Endothelial cell of hepatic sinusoid (primary cell): ENCODE results near the gene IFNGR1.

Source experiments
- in situ Hi-C: cut with HindIII; loops from 2 replicates; pipeline ENCODE4 v1.10.0; 2017; ENCODE audit warnings: low sequenced_read_pairs

The IFNGR1 gene

DNA sequence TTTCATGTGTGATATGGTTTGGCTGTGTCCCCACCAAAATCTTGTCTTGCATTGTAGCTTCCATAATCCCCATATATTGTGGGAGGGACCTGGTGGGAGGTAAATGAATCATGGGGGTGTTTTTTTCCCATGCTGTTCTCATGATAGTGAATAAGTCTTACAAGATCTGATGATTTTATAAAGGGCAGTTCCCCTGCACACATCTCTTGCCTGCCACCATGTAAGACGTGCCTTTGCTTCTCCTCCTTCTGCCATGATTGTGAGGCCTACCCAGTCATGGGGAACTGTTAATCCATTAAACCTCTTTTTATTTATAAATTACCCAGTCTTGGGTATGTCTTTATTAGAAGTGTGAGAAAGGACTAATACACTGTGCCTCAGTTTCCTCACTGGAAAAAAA, 41.6 kb downstream of the IFNGR1 start:
- in situ Hi-C loops: no loop called here

DNA sequence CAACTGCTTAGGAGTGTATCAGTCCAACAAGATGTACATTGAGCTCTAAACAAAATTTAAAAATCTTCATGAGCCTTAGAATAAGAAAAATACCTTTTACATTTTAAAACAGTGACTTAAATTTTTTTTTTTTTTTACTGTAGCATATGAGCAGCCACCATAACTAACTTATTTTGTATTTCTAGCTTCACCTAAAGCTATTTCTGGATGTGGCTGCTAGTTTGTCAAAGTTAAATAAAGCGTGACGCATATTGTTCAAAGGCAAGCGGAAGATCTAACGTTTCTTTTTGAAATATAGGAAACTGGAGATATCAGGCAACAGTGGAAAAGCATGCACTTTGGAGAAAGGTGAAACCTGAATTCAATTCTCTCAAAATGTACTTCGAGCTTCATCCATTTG, 42.5 kb downstream of the IFNGR1 start:
- in situ Hi-C loops: no loop called here

DNA sequence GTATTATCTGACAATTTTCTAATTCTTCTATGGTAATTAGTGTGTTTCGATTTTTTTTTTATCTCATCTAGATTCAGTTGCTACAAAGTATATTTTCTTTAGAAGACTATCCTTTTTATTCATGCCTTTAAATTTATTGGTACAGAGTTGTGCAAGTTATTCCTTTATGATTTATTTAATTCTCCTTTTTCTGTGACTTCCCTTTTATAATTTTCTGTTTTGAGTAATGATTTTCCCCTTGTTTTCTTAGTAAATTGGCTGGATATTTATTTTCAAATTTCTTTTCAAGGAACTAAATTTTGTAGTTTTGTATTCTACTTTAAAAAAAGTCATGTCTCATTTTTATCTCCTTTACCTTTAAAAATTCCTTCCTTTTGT, 43.3 kb downstream of the IFNGR1 start:
- in situ Hi-C loops: no loop called here

DNA sequence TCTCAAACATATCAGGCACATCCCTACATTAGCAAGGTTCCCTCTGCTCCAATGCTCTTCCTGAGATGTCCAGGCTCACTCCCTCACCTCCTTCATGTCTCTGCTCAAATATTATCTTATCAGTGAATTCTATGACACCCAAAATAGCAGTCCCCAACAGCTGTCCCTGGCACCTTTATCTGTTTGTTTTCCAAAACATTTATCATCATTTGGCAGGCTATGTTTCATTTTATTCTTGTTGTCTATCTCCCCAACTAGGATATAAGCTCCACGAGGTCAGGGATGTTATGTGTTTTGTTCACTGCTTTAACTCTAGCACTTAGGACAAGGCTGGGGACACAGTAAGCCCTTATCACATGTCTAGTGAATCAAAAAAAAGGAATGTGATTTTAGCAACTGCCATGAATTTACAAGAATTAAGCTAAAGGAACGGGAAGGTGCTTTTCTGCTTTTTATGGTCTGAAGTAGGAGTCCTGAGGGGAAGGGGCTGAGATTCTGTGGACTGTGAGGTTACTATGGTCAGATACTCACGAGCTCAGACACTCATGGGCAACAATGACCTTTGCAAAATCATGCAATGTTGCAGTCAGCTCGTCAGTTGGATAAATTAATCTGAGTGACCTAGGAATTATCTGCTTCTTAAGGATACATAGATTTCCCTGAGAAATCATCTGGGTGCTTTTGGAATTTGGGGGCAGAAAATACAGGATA, 43.9 kb downstream of the IFNGR1 start:
- in situ Hi-C loops: no loop called here

DNA sequence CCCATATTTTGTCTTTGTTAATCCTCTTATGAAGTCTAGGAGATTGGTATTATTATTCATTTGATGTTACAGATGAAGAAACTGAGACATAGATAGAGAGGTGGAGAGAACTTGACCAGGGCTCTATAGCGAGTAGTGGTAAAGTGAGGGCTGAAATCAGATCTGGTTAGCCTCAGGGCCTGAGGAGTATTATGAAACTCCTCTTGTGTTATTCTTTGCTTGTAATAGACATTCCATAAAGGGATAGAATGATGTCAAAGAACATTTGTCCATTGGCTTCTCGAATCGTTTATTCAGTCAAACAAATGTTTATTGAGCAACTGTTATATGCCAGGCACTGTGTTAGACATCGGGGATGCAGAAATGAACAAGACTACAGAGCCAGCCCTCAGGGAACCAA, 45.7 kb downstream of the IFNGR1 start, which contains the start of gene IL22RA2:
Gene IL22RA2 (minus strand): TSS at position 144 of the 400 bp plus-strand sequence. CDS start 11,895 bp downstream, outside the sequence.
- in situ Hi-C loops: no loop called here

DNA sequence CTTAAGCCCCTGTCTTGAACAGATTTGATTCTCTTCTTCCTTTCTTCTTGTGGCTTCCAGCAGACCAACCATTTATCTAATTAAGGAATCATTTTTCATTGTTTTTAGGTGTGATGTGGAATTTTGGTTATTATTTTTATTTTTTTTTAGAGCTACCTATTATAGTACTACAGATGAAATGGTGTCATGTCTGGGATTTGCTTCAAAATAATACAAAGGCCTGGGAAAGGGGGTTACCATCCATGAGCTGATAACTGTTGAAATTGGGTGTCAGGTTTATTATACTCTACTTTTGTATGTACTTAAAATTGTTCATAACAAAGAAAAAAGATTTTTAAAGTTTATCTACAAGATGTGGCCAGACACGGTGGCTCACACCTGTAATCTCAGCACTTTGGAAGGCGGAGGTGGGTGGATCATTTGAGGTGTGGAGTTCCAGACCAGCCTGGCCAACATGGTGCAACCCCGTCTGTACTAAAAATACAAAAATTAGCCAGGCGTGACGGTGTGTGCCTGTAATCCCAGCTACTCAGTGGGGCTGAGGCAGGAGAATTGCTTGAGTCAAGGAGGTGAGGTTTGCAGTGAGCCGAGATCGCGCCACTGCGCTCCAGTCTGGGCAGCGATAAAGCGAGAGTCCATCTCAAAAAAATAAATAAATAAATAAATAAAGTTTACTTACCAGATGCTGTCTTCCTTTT, 46.3 kb downstream of the IFNGR1 start:
- in situ Hi-C loops: no loop called here

DNA sequence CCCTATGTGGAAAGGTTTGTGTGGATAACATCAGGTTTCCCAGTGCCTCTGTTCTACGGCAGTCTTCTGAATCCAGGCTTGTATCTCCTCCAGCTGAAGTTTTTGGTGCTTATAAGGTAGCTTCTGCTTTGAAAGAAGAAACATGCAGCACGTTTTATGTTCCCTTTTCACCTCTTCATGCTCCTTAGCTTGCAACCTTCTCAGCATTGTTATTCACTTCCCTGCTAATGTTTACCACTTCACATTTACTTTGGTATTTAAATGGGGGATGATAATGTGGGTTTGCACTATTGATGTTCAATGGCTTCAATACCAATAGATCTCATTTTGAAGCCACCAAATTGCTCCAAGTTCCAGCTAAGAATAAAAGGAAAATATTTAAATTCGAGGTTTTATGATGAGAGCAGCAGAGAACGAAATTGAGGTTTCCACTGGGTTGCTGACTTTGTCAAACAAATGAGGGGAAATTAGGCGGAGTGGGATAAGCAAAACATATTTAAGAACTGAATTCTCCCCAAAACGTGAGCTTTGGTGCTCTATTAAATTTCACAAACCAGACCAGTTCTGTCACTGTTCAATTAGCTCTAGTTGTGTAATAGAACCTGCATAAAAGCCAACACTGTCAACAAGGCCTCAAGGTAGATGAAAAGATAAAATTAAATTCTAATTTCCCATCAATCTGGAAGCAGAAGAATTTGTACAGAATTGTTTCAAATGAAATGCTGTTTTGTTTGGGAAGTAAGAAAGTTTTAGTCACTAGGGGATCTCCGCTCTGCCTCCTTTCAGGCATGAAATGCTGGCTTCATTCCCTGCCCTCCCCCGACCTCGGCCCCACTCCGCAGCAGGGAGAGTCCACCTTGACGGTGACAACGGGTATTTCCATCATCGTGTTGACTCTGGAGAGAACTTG, 47.1 kb downstream of the IFNGR1 start:
- in situ Hi-C loops: no loop called here

DNA sequence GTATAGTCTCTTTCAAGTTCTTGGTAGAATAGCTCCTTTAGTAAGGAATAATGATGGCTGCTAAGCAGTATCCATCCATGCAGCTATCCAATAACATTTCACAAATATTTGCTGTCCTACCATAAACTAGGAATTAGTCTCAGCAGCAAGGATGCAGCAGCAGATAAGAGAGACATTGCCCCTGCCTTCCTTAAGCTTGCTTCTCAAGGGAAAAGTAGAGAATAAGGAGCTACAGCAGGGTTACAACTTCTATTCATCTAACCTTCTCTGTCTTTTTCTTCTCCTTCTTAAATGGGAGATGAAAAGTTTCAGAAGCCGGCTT, 48.2 kb downstream of the IFNGR1 start:
- in situ Hi-C loops: no loop called here

DNA sequence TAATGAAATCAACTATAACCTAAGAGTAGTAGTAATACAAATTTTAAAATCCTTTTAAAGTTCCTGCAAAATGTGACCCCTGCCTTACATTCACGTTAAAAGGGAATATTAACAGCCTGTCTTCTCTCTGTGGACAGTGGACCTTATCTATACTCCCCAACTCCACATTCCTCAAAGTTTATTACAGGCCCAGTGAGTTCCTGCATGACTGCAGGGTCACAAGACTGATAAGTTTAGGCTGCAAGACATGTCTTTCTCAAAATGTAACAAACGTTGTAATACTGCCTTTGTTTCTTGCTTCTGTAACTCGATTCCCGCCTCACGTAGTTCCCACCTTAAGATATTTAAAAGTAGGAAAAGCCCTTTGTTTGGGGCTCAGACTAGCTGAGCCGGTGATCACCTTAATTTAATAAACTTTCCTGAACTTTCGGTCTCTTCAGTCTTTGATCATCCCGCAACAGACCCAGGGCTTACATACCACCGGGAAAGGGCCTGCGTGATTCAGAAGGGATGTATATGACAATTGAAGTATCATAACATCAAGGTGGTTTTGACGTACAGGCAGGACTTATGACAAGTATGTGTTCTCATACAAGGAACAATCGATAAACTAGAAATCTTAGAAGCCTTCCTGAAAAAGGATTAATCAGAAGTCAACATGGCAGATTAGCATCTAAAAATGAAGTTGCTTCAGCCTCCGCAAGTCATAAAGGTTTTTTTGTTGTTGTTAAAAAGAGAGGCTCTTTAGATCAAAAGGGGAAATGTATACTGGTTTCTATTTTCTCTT, 48.7 kb downstream of the IFNGR1 start:
- in situ Hi-C loops: no loop called here

DNA sequence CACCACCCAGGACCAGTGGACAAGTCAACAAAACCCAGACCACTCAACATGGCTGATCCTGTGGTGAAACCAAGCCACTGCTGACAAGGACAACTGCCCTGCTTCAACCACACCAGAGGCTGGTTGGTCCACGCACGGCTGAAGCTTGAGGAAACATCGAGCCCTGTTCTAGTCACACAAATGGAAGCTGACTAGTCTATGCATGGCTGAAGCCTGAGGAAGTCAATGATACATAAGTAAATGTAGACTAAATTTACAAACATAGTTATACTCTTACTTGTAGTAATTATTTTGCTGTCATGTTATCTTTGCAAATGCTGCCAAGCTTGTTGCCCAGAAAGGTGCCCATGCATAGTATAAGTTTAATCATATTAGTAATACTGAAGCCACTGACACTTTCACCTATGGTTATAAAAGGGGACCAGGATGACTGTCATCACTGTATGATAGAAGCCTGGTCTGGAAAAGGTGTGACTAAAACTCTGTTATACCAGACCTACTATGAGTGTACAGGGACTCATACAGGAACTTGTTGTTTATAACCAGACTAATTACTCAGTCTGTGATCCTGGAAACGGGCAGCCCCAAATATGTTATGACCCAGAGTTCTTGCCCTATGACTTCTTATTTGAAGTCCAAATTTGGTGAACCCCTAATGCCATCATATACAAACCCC, 51.3 kb downstream of the IFNGR1 start:
- in situ Hi-C loops: no loop called here

DNA sequence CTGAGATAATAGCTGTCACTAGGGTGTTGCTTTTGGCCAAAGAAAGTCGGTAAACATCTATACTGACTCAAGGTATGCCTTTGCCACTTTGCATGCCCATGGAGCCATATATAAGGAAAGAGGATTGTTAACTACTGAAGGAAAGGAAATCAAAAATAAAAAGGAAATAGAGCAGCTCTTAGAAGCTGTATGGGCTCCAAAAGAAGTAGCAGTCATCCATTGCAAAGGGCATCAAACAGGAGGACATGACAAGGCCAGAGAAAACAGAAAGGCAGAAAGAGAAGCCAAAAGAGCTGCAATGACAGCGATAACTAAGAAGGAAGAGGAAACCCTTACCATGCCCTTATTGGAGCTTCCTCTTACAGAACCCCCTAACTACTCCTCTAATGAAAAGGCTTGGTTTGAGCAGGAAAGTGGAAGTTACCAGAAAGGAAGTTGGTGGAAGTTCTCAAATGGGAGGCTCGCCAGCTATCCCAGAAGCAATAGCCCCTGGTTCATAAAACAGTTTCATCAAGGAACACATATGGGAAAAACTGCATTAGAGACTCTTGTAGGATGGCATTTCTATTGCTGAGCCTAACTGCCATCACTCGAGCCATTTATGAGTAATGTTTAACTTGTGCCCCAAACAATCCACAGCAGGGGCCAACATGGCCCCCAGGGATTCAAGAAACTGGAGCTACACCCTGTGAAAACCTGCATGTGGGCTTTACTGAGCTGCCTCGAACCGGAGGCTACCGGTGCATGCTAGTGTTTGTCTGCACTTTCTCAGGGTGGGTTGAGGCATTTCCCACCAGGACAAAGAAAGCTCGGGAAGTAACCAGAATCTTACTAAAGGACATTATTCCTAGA, 52.7 kb downstream of the IFNGR1 start:
- in situ Hi-C loops: no loop called here

DNA sequence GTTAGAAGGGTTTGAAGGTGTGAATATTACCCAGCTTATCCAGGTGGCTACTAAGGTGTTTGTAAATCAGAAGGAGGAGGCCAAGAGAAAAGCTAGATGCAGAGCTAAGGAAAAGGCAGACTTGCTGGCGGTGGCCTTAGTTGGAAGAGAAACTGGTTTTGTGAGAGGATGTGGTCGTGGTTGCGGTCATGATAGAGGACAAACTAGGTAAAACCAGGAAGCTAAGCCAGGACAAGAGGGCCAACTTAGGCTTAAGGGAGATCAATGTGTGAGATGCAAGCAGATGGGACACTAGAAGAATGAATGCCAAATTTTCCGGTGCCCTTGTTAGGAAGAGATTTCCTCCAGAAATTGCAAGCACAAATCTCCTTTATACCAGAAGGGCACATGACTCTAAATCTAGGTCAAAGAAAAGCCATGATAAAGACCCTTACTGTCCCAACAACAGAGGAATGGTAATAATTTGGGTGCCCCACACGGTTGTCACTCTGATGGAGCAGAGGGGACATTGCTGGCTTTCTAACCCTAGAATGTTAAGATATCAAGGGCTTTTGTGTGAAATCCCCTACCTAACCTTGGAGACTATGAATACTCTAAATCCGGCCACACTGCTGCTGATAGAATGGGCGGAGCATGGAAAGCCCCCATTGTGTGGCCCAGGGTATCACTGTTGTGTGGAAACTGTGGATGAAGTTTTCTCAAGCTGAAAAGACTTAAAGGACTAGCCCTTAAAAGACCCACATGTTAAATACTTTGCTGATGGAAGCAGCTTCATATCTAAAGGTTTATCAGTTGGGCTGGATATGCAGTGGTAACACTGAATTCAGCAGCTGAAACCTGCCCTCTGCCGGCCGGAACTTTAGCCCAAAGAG, 53.6 kb downstream of the IFNGR1 start:
- in situ Hi-C loops: no loop called here

DNA sequence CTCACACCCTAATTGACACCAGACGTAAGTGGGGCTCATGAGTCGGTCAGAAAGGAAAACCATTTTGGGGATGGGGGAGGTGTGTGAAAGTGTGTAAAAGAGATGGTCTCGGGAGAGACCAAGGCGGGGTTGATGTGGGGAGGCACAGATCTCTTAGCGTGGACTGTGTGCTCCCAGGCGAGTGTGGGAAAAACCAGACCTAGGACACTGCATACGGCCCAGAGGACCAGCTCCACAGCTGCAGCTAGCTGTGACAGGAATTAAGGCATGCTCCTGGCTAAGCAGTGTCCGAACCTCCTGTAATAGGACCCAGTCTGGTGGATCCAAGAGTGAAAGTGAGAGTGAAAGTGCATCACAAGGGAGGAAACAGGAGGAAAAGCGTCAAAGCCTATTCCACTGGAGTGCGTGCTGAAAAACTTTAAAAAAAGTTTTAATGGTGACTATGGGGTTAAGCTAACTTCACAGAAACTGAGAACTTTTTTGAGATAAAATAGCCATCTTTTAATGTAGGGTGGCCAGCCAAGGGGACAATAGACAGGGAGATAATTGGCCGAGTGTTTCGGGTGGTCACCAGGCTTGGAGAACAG, 55.4 kb downstream of the IFNGR1 start:
- in situ Hi-C loops: no loop called here

DNA sequence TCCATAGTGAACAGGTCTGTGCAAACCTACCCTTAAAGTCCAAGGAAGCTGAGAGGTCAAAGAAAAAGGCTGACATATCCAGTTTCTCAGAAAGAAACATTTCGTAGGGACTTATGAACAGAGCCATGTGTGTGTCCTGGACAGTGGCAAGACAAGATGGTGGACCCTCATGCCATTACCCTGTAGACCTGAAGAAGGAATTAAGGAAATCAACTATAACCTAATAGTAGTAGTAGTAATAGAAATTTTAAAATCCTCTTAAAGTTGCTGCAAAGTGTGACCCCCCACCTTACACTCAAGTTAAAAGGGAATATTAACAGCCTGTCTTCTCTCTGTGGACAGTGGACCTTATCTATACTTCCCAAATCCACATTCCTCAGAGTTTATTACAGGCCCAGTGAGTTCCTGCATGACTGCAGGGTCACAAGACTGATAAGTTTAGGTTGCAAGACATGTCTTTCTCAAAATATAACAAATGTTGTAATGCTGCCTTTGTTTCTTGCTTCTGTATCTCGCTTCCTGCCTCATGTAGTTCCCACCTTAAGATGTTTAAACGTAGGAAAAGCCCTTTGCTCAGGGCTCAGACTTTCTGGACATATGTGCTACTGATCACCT, 56.4 kb downstream of the IFNGR1 start:
- in situ Hi-C loops: no loop called here

DNA sequence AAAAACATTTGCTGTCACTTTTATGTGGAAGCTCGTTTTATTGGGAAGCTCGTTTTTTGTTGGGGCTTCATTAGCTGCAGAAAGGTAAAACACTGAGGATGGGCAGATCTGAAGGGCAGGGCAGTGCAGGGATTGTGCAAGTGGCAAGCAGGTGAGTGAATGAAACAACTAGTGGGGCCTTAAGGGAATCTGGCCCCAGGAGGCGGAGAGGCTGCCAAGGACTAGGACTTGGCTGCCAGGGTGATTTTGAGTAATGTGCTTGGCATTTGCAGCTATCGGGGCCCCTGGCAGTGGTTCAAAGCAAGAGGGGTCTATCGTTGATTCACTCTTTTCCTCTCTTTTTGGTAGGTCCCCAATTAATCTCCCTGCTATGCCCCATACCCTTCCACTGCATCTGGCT, 57.2 kb downstream of the IFNGR1 start:
- in situ Hi-C loops: no loop called here

DNA sequence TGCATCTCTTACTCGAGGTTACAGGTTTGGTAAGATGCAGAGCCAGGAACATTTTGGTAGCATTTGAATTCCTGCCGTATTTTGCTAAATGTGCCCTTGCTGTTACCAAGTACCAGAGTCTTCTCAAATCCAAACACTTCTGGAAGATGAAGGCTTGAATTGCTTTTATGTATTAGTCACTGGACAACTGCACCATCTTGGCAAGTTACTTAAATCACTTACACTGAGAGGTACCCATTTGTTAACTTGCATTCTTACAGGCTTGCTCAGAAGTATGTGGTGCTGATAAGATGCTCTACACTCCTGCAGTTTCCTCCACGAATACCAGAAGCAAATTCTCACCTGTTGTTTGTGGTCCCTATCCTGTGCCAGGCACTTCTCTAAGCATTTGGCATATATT, 58.4 kb downstream of the IFNGR1 start:
- in situ Hi-C loops: no loop called here

DNA sequence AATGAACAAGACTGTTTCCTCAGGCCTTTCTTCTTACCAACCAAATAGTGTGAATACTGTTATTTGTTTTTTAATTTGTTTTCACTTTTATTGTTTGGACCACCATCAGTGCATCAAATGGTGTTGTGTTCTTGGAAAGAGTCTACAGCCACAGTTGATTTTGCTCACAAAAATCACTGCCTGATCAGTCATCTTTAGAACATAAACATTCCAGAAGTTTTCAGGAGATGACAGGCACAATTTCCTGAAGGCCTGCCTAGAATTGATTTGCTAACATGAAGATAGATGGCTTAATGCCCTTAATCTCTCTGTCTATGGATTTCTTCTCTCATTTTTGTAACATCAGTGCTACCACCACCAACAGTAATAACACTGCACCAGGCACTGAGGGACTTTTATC, 59.3 kb downstream of the IFNGR1 start:
- in situ Hi-C loops: no loop called here

DNA sequence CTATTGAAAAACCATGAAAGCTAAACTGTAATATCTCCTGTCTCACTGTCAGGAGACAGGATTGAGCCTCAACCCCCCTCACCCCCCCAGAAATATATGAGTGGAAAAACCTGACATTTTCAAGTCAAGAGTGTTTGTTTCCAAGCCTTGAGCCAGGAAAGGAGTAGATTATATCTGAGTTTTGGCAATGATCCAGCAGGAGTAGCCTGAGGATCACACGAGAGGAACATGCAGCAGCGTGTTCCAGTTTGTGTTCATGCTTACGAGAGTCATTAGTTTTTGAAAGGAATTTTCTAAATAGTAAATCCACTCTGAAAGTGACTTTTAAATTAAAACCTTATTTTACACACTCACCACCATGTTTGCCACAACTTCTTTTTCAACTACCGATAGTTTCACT, 61.6 kb downstream of the IFNGR1 start:
- in situ Hi-C loops: no loop called here
